SIG-M5 (cell line): ENCODE measurements around the gene RPS6KB1.
"Not testable (repeated sequence)": the region's sequence is repeated elsewhere in the genome, so short reads cannot be mapped to it uniquely, and the experiment has no call there.

Experiments
- DNase-seq: peaks from one replicate; lab custom pipeline; 2025; lab: John Stamatoyannopoulos, UW

RPS6KB1 gene

DNA sequence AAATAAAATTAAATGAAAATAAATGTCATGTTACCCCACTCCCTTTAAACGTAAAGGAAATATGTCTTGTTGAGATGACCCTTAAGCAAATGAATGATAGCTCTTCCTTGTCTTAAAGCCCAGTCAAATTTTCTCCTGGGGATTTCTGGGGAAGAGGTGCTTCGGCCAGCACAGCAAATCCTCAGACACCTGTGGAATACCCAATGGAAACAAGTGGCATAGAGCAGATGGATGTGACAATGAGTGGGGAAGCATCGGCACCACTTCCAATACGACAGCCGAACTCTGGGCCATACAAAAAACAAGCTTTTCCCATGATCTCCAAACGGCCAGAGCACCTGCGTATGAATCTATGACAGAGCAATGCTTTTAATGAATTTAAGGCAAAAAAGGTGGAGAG is 53.5 kb downstream of the RPS6KB1 start:
- DNase-seq, result not testable (repeated sequence)

DNA sequence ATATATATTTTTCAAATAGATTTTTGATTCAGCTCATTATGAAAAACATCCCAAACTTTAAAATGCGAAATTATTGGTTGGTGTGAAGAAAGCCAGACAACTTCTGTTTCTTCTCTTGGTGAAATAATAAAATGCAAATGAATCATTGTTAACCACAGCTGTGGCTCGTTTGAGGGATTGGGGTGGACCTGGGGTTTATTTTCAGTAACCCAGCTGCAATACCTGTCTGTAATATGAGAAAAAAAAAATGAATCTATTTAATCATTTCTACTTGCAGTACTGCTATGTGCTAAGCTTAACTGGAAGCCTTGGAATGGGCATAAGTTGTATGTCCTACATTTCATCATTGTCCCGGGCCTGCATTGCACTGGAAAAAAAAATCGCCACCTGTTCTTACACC is 54.4 kb downstream of the RPS6KB1 start:
- not testable (repeated sequence) for DNase-seq

GRCh38 chr17:59950049-59950448 is 57.1 kb downstream of the RPS6KB1 start:
- no peak for DNase-seq

DNA sequence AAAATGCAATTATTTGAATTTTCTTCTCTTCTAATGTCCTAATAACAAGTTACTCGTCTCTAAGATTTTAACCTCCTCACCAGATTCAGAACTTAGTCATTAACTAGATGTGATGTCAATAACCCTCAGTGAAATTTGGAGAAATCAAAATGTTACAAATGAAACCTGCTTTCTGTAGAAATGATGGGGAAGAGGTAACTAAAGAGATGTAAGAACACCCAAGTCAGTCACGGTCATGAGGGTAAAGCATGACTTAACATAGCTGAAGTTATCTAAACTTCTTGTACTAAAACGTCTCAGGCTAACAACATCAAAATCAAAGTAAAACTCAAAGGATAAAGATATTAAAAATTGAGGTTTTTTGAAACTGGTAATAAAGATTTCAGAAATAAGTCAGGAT is 61.9 kb downstream of the RPS6KB1 start:
- no peak for DNase-seq

- not testable (repeated sequence) for DNase-seq
These were observed 66.7 kb downstream of the RPS6KB1 start for GRCh38 chr17:59959574-59959973.

DNA sequence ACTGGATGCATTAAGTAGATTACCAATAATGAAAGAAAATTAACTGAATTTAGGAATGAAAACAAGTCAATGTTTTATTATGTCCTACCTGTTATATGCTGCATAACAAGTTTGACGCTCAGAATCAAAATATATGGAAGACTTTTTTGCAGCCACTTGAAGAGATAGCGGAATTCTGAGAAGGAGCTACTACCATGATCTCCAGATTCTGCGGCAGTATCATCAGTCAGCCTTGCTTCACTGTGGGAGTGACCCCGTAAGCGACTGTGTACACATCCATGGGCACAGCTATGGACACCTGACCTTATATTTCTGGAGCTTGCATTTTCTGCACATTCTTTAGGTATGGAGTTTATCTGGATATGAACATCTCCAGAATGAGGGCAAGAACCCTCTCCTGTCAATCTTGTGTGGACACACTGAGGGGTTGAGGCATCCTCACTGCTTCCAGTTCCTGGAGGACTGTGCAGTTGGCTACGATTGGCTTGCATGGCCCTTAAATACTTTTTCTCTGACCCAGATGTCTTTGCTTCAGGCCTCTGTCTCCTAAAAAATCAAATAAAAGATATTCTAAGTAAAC is 69.9 kb downstream of the RPS6KB1 start:
- no peak for DNase-seq

DNA sequence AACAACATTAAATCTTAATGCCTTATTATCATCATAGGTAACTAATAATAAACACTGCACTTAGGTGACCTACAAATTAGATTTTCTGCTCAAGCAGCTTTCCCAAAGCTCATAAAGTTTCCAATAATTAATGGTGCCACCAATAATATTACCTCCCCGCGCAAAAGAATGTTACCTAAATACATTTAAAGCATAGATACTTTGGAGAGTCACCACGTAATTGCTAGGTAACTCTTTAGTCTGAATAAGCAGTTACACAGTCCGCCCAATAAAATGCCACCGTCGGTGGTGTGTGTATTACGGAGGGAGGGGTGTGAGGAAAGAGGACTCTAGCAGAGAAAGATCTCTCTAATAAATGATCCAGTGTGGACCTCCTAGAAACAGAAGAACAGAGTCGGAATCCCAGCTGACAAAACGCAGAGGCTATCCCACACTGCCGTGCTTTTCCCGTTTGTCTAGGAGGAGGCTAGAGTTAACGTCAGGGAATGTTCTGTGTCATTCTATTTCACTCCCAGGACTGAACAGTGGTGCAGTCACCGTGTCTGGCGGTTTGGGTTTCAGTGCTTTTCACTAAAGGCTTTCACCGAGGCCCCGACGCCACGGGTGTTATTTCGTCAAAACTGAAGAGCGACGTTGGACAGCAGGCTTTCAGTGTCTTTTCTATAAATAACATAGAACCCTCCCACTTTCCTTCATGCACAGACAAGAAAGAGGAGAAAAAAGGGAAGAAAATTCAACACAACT is 71.0 kb downstream of the RPS6KB1 start:
- DNase-seq, result peak; percentile 73

- DNase-seq, result peak; percentile 73
These were observed 71.8 kb downstream of the RPS6KB1 start, which contains the start of gene RNFT1 for GRCh38 chr17:59964482-59965328. TSS of gene RNFT1 (minus strand) at chr17:59964740. CDS start at chr17:59964663, 77 bp downstream.

DNA sequence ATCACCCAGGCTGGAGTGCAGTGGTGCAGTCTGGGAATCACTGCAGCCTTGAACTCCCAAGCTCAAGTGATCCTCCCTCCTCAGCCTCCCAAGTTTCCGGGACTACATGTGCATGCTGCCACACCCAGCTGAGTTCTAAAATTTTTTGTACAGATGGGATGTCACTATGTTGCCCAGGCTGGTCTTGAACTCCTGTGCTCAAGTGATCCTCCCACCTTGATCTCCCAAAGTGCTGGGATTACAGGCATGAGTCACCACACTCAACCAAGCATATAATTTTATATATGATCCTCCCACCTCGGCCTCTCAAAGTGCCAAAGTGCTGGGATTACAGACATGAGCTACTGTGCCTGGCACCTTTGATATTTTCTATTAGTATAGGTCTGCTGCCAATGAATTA is 78.8 kb downstream of the RPS6KB1 start:
- DNase-seq, result not testable (repeated sequence)

- no peak for DNase-seq
These were observed 79.9 kb downstream of the RPS6KB1 start for GRCh38 chr17:59972778-59973177.

GRCh38 chr17:59973483-59973882 is 80.6 kb downstream of the RPS6KB1 start:
- not testable (repeated sequence) for DNase-seq

GRCh38 chr17:59975166-59975565 is 82.2 kb downstream of the RPS6KB1 start:
- DNase-seq, result not testable (repeated sequence)

- not testable (repeated sequence) for DNase-seq
These were observed 103.7 kb downstream of the RPS6KB1 start for GRCh38 chr17:59996608-59997007.
